ENCODE data around the gene CTTNBP2NL.

DNA sequence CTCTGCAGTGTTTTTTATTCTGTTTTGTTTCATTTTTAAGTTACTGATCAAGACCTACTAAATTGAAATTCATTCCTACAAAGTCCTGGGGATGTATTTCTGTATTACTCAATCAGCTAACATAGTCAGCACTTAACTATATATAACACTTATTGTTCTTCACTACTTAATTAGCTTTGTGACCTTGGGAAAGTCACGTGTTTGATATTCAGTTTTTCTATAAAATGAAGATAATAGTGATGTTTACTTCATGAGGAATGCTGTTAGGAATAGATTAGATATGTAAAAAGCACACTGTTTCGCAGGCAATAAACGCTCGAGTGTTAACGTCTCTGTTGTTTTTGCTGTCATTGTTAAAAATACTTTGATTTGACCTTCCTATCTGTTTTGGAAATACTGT is 44.6 kb downstream of the CTTNBP2NL start:
- TF ChIP-seq POLR2A (IDR thresholded peaks at IDR 0.05; ENCODE audit: low read length) (no peak), GATA1 (IDR thresholded peaks at IDR 0.05; ENCODE audit: low read depth, low read length) (no peak)

All from erythroblast (primary cell).